GM19240 (cell line): Measurements from ENCODE around the gene GRAP.

Experiments
- DNase-seq: peaks from one replicate; pipeline ENCODE4 v3.0.0; 2011; ENCODE audit warnings: low spot score; ENCODE audit not compliant: insufficient read length

GRAP gene

GRCh38 chr17:19019041-19019941, 27.5 kb downstream of the GRAP start:
- no peak for DNase-seq

GRCh38 chr17:19018600-19018950, 28.2 kb downstream of the GRAP start:
- DNase-seq = no peak

DNA sequence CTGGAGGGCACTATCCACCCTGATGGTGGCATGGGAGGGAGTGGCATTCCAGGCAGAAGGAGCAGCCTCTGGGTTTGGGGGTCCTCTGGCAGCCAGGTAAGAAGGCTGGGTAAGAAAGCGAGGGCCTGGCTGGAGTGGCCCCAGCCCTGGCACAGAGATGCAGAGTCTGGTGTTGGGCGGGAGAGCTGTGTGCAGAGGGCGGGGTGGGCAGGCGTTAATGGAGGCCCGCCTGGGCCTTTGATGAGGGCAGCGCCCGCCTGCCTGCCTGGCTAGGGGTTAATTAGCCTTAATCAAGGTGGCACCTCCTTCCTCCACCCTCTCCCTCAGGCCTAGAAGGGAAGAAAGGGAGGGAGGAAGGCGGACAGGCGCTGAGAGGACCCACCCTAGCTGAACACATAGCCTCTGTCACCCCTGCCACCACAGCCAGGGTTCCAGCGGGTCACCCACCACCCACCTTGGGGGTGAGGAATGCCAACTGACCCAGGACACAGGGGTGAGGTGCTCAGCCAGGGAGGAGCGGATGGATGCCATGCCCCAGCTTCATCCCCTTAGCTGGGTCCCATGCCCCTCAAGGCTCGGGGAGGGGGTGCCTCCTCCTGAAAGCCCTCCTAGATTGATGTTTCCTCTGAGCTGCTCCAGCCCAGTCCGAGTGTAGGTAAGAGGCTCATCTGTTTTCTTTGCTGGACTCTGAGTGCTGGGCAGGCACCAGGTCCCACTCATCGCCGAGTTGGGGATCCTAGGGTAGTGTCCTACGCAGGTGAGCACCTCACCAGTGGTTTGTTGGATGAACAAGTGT, 28.8 kb downstream of the GRAP start:
- DNase-seq = no peak

- no peak for DNase-seq
These were observed 29.4 kb downstream of the GRAP start for GRCh38 chr17:19017401-19017800.

DNA sequence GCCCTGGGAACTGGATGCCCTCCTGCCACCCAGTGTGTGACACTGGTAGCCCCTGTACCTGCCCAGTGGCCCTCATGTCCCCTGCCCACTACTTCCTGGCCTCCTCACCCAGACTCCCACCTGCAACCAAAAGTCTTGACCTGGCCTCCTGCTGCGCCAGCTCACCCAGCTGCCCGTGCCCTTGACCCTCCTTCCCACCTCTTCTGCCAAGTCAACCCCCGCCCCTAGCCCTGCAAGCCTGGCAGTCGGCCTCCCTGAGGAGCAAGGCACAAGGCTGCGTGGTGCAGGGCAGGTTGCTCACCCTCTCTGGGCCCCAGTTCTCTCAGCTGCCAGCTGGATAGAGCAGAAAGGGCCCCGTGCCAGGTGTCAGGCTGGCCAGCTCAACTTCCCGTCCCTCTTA, 29.9 kb downstream of the GRAP start:
- no peak for DNase-seq

- no peak for DNase-seq
These were observed 30.5 kb downstream of the GRAP start for GRCh38 chr17:19016297-19016696.

- DNase-seq = no peak
These were observed 31.3 kb downstream of the GRAP start for GRCh38 chr17:19015428-19015827.

GRCh38 chr17:19014628-19015215, 32.0 kb downstream of the GRAP start:
- DNase-seq = no peak

DNA sequence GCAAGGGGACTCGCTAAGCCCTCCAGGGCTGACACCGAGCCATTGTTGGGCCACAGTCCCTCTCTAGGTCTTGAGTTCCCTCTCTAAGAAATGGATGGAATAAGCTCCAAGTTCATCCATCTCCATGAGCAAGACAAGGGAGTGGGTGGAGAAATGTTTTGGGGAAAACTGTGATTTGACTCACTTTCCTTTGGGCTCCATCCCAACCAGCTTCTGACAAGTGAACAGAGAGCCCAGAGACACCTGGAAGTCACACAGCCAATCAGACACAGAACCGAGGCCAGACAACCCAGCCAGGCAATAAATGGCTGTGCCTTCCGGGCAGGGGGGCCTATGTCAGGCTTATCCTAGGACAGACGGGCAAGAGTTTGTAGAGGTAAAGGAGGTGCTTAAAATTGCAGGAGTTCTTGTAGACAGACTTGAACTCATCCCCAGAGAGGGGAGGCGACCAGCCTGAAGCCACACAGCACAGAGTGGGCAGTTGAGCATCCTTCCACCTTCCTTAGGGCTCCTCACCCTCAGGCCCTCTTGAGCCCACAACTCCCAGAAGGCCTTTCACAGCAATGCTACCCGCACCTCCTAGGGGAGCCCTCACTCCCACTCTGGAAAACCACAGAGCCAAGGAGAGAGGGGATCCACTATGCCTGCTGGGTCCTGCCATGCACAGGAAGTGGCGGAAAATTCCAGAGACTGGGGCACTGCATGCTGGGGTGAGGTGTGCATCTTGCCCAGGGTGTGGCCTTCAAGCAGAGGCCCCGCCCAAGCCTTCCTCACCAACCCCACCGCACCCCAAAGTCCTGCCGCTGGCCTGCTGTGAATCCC, 32.7 kb downstream of the GRAP start:
- DNase-seq = no peak

DNA sequence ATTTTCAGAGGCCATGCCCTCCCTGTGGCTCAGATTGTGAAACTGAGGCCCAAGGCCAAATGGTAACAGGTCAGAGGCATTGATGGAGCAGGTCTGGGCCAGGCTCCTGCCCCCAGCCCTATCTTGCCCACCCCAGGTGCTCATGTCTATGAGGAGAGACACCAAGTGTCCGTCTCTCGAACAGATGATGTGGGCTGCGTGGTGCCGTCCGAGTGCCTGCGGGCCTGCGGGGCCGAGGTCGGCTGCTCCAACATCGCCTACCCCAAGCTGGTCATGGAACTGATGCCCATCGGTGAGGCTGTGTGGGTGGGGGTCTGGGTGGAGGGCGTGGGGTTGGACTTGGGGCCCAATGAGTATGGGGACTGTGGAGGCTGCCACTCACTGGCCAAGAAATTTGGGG, 33.5 kb downstream of the GRAP start:
- no peak for DNase-seq

GRCh38 chr17:19012171-19013080, 34.3 kb downstream of the GRAP start:
- DNase-seq = no peak

DNA sequence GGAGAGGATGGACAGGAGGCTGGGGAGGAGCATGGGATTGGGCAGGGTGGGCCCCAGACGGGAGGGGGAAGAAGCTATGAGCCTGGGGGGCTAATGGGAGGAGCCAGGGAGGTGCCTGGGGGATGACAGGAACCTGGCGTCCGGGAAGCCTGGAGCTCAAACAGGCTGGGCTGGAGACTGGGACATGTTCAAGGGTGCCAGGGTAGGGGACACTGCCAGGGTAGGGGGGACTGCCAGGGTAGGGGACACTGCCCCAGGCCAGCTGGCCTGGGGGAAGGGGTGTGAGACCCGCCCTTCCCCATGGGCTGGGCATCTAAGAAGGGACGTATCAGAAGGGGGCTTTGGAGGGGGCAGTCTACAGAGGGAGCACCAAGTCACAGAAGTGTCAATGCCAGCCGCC, 35.2 kb downstream of the GRAP start:
- no peak for DNase-seq

GRCh38 chr17:19010729-19011505, 35.8 kb downstream of the GRAP start:
- DNase-seq = no peak

- no peak for DNase-seq
These were observed 36.8 kb downstream of the GRAP start for GRCh38 chr17:19009970-19010369.

- DNase-seq = no peak
These were observed 40.1 kb downstream of the GRAP start for GRCh38 chr17:19006698-19007097.

DNA sequence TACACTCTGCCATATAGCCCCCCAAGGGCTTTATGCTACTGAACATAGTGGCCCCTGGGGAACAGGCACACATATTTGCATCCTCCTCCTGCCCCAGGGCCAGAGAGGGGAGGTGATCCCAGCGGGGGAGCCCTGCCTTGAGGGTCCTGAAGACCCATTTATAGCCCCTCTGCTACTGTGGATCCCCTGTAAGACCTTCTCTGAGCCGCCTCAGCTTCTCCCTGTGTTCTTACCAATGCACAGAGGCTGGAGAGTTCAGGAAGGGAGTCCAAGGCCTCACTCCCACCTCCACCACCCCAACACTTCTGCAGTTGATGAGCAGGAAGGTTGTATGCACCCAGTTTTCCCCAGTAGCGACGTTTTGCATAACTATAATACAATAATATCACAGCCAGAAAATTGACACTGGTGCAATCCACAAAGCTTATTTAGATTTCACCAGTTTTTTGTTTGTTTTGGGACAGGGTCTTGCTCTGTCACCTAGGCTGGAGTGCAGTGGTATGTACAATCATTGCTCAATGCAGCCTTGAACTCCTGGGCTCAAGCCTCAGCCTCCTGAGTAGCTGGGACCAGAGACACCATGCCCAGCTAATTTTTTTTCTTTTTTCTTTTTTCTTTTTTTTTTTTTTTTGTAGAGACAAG, 40.8 kb downstream of the GRAP start:
- no peak for DNase-seq

- no peak for DNase-seq
These were observed 41.5 kb downstream of the GRAP start for GRCh38 chr17:19005137-19005773.

- DNase-seq = peak; percentile 70
These were observed 42.2 kb downstream of the GRAP start, which contains the start of gene FAM83G for GRCh38 chr17:19004421-19005136. FAM83G (minus strand) TSS chr17:19004764; CDS start chr17:19004041, 723 bp downstream.
